Heart right ventricle (tissue), 16 donors: ENCODE results near the gene FAM227A. TPM values are rescaled to one million over a fixed set of nuclear protein-coding genes. Genes with fewer than 3 reads are reported as not detected.
"Not testable (repeated sequence)": the region's sequence is repeated elsewhere in the genome, so short reads cannot be mapped to it uniquely, and the experiment has no call there.

Experiments used
- ATAC-seq, 8 donors: fragments of 200-7000 bp; cut with Tn5 transposase; one replicate each; pipeline ENCODE4 v1.9.1; 2020; ENCODE audit warnings: mild to moderate bottlenecking in 8 of 8, moderate library complexity in 8 of 8, moderate number of reproducible peaks in 1 of 8
- DNase-seq, 2 donors: peaks; one replicate each; pipeline ENCODE4 v3.0.0-alpha.2; 2020
- H3K27ac ChIP-seq, 10 donors: fragments of 200-600 bp; sonication (generic) in 2 of 10; one replicate each; pipeline versions ENCODE4 v1.5.0 to v1.8.0; 2020 to 2022; ENCODE audit warnings: mild to moderate bottlenecking in 3 of 10
- H3K27me3 ChIP-seq, 7 donors: fragments of 200-600 bp; one replicate each; pipeline ENCODE4 v1.8.0; 2021 to 2022; ENCODE audit warnings: mild to moderate bottlenecking in 2 of 7
- H3K36me3 ChIP-seq, 9 donors: fragments of 200-600 bp; sonication (generic) in 1 of 9; one replicate each; pipeline versions ENCODE4 v1.5.0 to v1.8.0; 2020 to 2022; ENCODE audit warnings: mild to moderate bottlenecking in 2 of 9
- H3K4me1 ChIP-seq, 9 donors: fragments of 200-600 bp; sonication (generic) in 1 of 9; one replicate each; pipeline versions ENCODE4 v1.5.0 to v1.8.0; 2020 to 2022; ENCODE audit warnings: mild to moderate bottlenecking in 4 of 9
- H3K4me3 ChIP-seq, 10 donors: fragments of 200-600 bp; sonication (generic) in 2 of 10; one replicate each; pipeline versions ENCODE4 v1.5.0 to v1.8.0; 2020 to 2022; ENCODE audit warnings: mild to moderate bottlenecking in 7 of 10, moderate library complexity in 2 of 10
- H3K9me3 ChIP-seq, 11 donors: fragments of 200-600 bp in 10 of 11; sonication (generic) in 2 of 11; one replicate each; pipeline versions ENCODE4 v1.5.0 to v1.8.0; 2013 to 2022; ENCODE audit warnings: mild to moderate bottlenecking in 2 of 11, control low read depth in 1 of 11, moderate library complexity in 1 of 11
- CTCF ChIP-seq, 9 donors: fragments of 200-600 bp; sonication (generic) in 2 of 9; IDR thresholded peaks; one replicate each; pipeline versions ENCODE4 v1.5.0 to v1.8.0; 2021 to 2022; ENCODE audit warnings: antibody characterized with exemption in 9 of 9, mild to moderate bottlenecking in 5 of 9, moderate library complexity in 1 of 9
- WGBS, 2 donors: extraction: QIAGEN DNeasy Blood & Tissue Kit; methylation state at CpG; one replicate each; pipeline ENCODE4 v1.1.7; 2013; ENCODE audit warnings: inconsistent platforms in 1 of 2; 5-methylcytosine and 5-hydroxymethylcytosine counted together
- intact Hi-C, 10 donors: fragments of 100-400 bp; cut with DNase I; formaldehyde crosslinking; loops; one replicate each; pipeline versions ENCODE4 v1.11.1 to v1.14.2; 2022
- polyA plus RNA-seq, 2 donors: library from polyadenylated mRNA; stranded (reverse); fragments of 200-250 nt; gene quantifications; one replicate each; pipeline ENCODE4 v1.2.3, GENCODE V29; 2013
- total RNA-seq, 10 donors: library from RNA; stranded (reverse); fragmentation: NEBNext Ultra II Directional in 3 of 10; extraction: Animal tissue kit (Norgen Biotek cat#: 25700) in 3 of 10; gene quantifications; one replicate each; pipeline versions ENCODE4 v1.2.1 to v1.2.4, GENCODE V29; 2021 to 2023
- donor health status: Arrhythmogenic right ventricular cardiomyopathy.
- donor health status: ischemic (EF 13 %, LVEDD 7.1; RV severe dilation, severe dysfunction).
- donor health status: healthy with polysubstance abuse.
- donor health status: DM: no; HTN: yes; CAD: no.
- donor health status: DM: no; HTN: no; CAD: no.
- donor health status: ischemic (EF 25% LVEDD 6.9; RV normal size, moderate dysfunction).
- donor health status: ischemic (EF 25% LVEDD 5.7; RV mildly dilated, moderate dysfunction).
- donor health status: healthy.
- donor health status: DM: yes; HTN: yes; CAD: no.
- donor health status: Ischemic cardiomyopathy.
- donor health status: ischemic (EF 35%, LVEDD 5.7; RV mildly dilated, moderate dysfunction).
- donor health status: nonischemic (EF 11% LVEDD 7.7; RV severe dilation, severe dysfunction).
- donor health status: DM: yes; HTN: yes; CAD: no.
- donor health status: PGD.
- donor health status: ischemic (EF 29% LVEDD 5.4; RV normal size, mild dysfunction).
- donor health status: nonischemic (EF 23%, LVEDD 6.1; RV moderate dilation, normal function).

Gene FAM227A
- total and polyA plus RNA-seq, 12 donors = 0.11 to 0.97 (median 0.46) TPM

DNA sequence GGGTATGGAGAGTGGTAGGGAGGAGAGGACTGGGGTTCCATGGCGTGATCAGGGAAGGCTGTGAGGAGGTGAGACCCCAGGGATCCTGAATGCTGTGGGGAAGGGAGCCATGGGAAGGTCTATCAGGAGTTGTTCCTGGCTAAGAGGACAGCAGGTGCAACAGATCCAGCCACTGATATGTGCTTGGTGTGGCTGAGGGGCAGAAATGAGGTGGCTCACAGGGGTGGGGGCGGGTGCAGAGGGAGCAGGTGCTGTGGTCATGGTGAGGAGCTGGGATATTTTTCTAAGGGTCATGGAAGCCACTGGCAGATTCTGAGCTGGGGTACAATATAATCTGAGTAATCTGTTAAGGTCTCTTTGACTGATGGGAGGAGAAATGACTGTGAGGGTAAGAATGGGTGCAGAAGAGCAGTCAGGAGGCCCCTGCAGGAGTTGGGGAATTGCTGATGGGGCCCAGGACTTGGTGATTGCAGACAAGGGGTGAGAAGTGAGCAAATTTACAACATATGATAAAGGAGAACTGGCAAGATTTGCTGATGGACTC lies 54.9 kb downstream of the FAM227A start:
- no peak for DNase-seq
- H3K4me1 ChIP-seq = peaks cover 0 to 5% (median 0%) of the 10 kb centered on the region in 9 donors
- TF ChIP-seq CTCF (IDR thresholded peaks at IDR 0.05) = no peak
- no peak overlapping the region for H3K27ac ChIP-seq
- no peaks in the 10 kb centered on the region for H3K36me3 ChIP-seq
- ATAC-seq = no peak
- no peaks in the 10 kb centered on the region for H3K9me3 ChIP-seq
- intact Hi-C loops = no loop called here
- no peak overlapping the region for H3K4me3 ChIP-seq
- WGBS, 2 donors = 81 to 91% methylated on average over 2 of the region's 2 CpGs
- H3K27me3 ChIP-seq = no peaks in the 10 kb centered on the region

DNA sequence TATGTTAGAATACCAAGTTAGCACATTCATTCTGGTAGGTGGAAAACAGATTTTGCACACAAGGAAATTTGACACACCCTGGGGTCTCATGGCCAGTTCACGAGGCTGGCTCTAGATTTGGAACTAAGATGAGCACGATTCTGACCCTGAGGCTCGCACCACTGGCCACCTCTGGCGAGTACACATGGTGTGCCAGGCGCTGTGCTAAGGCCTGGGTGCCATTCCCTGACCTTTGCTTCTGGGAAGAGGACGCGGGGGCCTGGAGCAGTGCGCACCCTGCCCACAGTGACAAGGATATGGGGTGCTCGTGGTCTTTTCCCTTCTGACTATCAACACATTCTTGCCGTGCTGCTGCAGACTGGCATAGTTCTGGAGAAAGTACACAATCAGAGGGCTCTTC lies 56.7 kb downstream of the FAM227A start:
- 95% methylated on average over 10 of the region's 10 CpGs for WGBS, 2 donors
- no peak for TF ChIP-seq CTCF (IDR thresholded peaks at IDR 0.05)
- no peaks in the 10 kb centered on the region for H3K9me3 ChIP-seq
- no peak overlapping the region for H3K4me3 ChIP-seq
- H3K4me1 ChIP-seq = no peaks in the 10 kb centered on the region
- no peaks in the 10 kb centered on the region for H3K36me3 ChIP-seq
- H3K27ac ChIP-seq = no peak overlapping the region
- intact Hi-C loops = no loop called here
- DNase-seq (no peak), ATAC-seq (no peak)
- no peaks in the 10 kb centered on the region for H3K27me3 ChIP-seq

DNA sequence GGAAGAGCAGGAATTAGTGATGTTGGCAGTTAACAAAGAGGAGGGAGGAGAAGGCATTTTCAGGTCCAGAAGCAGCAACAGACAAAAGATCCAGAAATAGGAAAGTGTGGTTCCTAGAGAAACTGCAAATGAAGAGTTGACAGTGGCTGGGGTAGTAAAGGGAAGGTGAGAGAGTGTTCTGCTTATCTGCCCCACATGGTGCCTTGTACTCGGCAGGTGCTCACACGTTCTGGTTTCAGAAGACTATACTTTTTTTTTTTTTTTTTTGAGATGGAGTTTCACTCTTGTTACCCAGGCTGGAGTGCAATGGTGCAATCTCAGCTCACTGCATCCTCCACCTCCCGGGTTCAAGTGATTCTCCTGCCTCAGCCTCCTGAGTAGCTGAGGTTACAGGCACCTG lies 73.3 kb downstream of the FAM227A start:
- intact Hi-C loops, H3K4me3 ChIP-seq, H3K27ac ChIP-seq, DNase-seq, ATAC-seq, H3K9me3 ChIP-seq, H3K36me3 ChIP-seq, H3K4me1 ChIP-seq: not testable (repeated sequence)
- H3K27me3 ChIP-seq = peaks cover 0 to 14% (median 0%) of the 10 kb centered on the region in 7 donors
- 84 to 87% methylated on average over 3 of the region's 3 CpGs for WGBS, 2 donors

- no peak for ATAC-seq
- Histone ChIP-seq H3K4me1 (no peaks in the 10 kb centered on the region), H3K27ac (no peak overlapping the region), H3K4me3 (no peak overlapping the region), H3K36me3 (no peaks in the 10 kb centered on the region), H3K27me3 (peaks cover 0 to 14% (median 0%) of the 10 kb centered on the region in 7 donors), H3K9me3 (no peaks in the 10 kb centered on the region)
- WGBS, 2 donors = 77 to 90% methylated on average over 5 of the region's 5 CpGs
- no peak for DNase-seq
- intact Hi-C loops = loop anchor here in 3 of 10 donors (10.0 kb wide), 3 partner anchors 164 to 524 kb away; partner anchors contain the start of gene PICK1 (in 1 of the 3)
- TF ChIP-seq CTCF (IDR thresholded peaks at IDR 0.05) = no peak
Observed at GRCh38 chr22:38578505-38578904, 77.7 kb downstream of the FAM227A start.

DNA sequence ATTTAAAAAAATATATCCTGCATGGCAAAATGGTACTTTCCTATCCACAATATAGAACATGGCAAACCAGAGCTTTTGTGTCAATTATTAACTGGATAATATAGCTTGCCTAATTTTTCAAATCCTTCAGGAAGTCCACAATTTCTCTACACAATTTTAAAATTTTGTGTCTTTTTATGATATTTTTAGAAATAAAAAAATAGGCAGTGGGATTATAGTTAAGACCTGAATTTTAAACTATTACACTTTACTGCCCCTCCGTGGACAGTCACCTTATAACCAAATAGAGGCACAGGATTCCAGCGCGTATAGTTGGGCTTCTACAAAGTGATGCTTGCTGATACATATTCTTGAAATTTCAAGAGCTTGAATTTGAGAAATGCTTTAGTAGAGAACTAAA lies 84.1 kb downstream of the FAM227A start:
- intact Hi-C loops = loop anchor here (5.0 to 10.0 kb wide), 8 partner anchors 65 to 520 kb away; partner anchors contain the start of genes DDX17 (in 2 of the 10) and PICK1 (in 1 of the 10)
- peak; percentile 19 to 71 (median 57) for TF ChIP-seq CTCF (IDR thresholded peaks at IDR 0.05)
- Histone ChIP-seq H3K27me3 (peaks cover 0 to 29% (median 0%) of the 10 kb centered on the region in 7 donors), H3K4me3 (no peak overlapping the region), H3K36me3 (no peaks in the 10 kb centered on the region), H3K9me3 (no peaks in the 10 kb centered on the region), H3K27ac (no peak overlapping the region), H3K4me1 (peaks cover 2 to 34% (median 18%) of the 10 kb centered on the region in 9 donors)
- ATAC-seq (no peak), DNase-seq (peak in 1 of 2 donors; percentile 41)
- 4 to 6% methylated on average over 3 of the region's 3 CpGs for WGBS, 2 donors
